Activated naive CD8-positive, alpha-beta T cell treated with anti-CD3 and anti-CD28 coated beads for 36 hours (primary cell): ENCODE data around the gene AHCY. TPM values are rescaled to one million over a fixed set of nuclear protein-coding genes. Genes with fewer than 3 reads are reported as not detected.
"Not testable (repeated sequence)": the region's sequence is repeated elsewhere in the genome, so short reads cannot be mapped to it uniquely, and the experiment has no call there.

Experiments used
- DNase-seq: peaks from one replicate; pipeline ENCODE4 v3.0.0; 2021
- H3K27ac Mint-ChIP-seq: one replicate; pipeline ENCODE4 v1.8.0; 2022; ENCODE audit warnings: mild to moderate bottlenecking, moderate library complexity, mixed read lengths
- H3K27me3 Mint-ChIP-seq: one replicate; pipeline ENCODE4 v1.8.0; 2022; ENCODE audit warnings: mild to moderate bottlenecking, mixed read lengths
- H3K36me3 Mint-ChIP-seq: one replicate; pipeline ENCODE4 v1.8.0; 2021; ENCODE audit warnings: mild to moderate bottlenecking, mixed read lengths
- H3K4me1 Mint-ChIP-seq: one replicate; pipeline ENCODE4 v1.8.0; 2021; ENCODE audit warnings: mixed read lengths
- H3K4me3 Mint-ChIP-seq: one replicate; pipeline ENCODE4 v1.8.0; 2022; ENCODE audit warnings: mild to moderate bottlenecking, moderate library complexity, mixed read lengths
- H3K9me3 Mint-ChIP-seq: one replicate; pipeline ENCODE4 v1.8.0; 2022; ENCODE audit warnings: mixed read lengths
- total RNA-seq, 2 experiments: library from RNA; stranded (reverse); gene quantifications; one replicate each; pipeline ENCODE4 v1.2.3, GENCODE V29; 2021

Gene AHCY
- total RNA-seq, 2 experiments from 2014 or later, result 245 to 254 TPM

DNA sequence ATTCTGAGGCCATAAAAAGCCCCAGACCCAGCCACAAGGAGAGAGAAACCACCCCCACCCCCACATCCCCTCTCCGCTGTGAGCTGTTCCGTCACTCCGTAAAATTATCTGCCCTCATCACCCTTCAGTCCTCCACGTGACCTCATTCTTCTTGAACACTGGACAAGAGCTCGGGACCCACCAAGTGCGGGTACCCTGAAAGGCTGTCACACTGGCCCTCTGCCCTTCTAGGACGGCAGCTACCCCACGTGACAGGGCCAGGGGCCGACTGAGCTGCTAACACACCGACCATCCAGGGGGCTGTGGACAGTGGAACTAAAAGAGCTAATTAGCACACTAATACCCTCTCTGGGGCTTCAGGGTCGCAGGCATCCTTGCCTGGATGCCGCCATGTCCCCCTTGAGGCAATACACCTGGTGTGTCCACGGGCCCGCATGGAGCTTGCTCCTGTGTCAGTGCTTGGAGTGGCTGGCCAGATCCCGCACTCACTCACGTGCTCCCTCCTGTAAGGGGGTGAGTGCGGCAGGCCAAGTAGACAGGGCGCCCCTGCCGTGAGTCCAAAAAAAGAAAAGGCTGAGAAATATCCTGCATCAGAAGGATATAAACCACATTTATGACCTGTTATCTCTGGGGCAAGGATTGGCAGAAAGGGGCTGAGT, 29.2 kb upstream of the AHCY start:
- no peaks in the 10 kb centered on the region for H3K27me3 Mint-ChIP-seq
- H3K4me3 Mint-ChIP-seq, result no peak overlapping the region
- no peaks in the 10 kb centered on the region for H3K9me3 Mint-ChIP-seq
- no peak overlapping the region for H3K27ac Mint-ChIP-seq
- H3K4me1 Mint-ChIP-seq, result peaks cover 6% of the 10 kb centered on the region
- H3K36me3 Mint-ChIP-seq, result no peaks in the 10 kb centered on the region
- DNase-seq, result no peak

DNA sequence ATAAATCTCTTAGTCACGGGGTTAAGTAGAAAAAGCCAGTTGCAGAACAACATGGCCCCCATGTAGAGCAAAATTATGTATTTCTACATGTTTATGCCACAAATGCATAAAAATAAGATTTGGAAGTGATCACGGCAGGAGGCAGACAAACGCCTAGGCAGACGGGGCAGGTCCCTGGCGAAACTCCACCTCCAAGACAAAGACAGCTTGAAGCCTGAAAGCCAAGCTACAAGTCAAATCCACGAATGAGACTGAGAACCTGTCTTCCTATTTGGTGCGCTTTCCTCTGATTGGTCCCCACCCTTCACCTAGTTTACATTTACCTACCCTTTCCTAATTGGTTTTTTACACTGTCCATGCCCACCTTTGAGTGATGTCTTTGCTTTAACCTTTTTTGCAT, 28.7 kb upstream of the AHCY start:
- H3K9me3 Mint-ChIP-seq, result no peaks in the 10 kb centered on the region
- peaks cover 6% of the 10 kb centered on the region for H3K4me1 Mint-ChIP-seq
- no peak overlapping the region for H3K27ac Mint-ChIP-seq
- no peak for DNase-seq
- H3K36me3 Mint-ChIP-seq, result no peaks in the 10 kb centered on the region
- no peak overlapping the region for H3K4me3 Mint-ChIP-seq
- no peaks in the 10 kb centered on the region for H3K27me3 Mint-ChIP-seq

DNA sequence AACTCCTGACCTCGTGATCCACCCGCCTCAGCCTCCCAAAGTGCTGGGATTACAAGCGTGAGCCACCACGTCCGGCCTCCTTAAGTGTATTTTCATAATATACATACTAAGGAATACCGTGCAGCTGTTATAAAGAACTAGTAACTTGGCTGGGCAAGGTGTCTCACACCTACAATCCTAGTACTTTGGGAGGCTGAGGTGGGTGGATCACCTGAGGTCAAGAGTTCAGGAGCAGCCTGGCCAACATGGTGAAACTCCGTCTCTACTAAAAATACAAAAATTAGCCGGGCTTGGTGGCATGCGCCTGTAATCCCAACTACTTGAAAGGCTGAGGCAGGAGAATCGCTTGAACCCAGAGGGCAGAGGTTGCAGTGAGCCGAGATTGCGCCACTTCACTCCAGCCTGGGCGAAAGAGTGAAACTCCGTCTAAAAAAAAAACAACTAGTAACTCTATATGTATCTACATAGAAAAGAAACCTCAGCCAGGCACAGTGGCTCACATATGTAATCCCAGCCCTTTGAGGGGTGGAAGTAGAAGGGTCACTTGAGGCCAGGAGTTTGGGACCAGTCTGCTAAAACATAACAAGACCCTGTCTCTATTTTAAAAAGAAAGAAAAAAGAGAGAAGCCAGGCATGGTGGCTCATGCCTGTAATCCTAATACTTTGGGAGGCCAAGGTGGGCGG, 27.8 kb upstream of the AHCY start:
- H3K4me1 Mint-ChIP-seq, H3K27me3 Mint-ChIP-seq, H3K36me3 Mint-ChIP-seq, H3K27ac Mint-ChIP-seq, H3K4me3 Mint-ChIP-seq, H3K9me3 Mint-ChIP-seq, DNase-seq: not testable (repeated sequence)

DNA sequence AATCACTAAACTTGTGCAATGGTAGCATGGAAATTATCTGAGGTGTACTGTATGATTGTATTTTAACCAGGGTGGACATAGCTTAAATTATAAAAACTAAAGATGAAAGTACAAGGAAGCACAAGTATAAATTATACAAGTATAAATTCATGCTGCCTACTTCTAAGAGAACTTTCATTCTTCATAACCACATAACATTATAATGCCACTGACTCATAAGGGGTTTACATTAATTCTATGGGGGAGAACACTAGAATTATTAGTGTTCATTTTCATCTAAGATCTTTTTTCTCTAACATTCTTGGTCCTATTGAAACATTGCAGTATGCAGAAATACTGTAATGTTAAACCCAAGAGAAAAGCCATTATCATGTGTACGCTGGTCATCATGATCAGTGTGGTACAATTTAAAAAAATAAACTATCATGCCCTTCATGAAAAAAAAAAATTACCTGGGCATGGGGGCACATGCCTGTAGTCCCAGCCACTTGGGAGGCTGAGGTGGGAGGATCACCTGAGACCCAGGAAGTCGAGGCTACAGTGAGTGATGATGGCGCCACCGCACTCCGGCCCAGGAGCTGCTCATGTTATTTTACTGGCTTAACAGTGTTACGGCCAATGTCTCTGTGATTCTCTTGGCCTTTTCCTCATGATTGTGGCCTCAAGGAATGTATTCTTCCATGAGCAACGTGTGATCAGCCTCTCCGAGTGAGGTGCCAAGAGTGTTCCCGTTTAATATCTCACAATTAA, 25.9 kb upstream of the AHCY start:
- no peak overlapping the region for H3K4me3 Mint-ChIP-seq
- H3K36me3 Mint-ChIP-seq, result no peaks in the 10 kb centered on the region
- no peak overlapping the region for H3K27ac Mint-ChIP-seq
- no peak for DNase-seq
- no peaks in the 10 kb centered on the region for H3K9me3 Mint-ChIP-seq
- H3K4me1 Mint-ChIP-seq, result no peaks in the 10 kb centered on the region
- peaks cover 8% of the 10 kb centered on the region for H3K27me3 Mint-ChIP-seq

DNA sequence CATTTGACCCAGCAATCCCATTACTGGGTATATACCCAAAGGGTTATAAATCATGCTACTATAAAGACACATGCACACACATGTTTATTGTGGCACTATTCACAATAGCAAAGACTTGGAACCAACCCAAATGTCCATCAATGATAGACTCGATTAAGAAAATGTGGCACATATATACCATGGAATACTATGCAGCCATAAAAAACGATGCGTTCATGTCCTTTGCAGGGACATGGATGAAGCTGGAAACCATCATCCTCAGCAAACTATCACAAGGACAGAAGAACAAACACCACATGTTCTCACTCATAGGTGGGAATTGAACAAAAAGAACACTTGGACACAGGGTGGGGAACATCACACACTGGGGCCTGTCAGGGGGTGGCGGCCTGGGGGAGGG, 25.1 kb upstream of the AHCY start:
- H3K27ac Mint-ChIP-seq, H3K36me3 Mint-ChIP-seq, H3K27me3 Mint-ChIP-seq, H3K4me1 Mint-ChIP-seq, H3K4me3 Mint-ChIP-seq, DNase-seq, H3K9me3 Mint-ChIP-seq: not testable (repeated sequence)

DNA sequence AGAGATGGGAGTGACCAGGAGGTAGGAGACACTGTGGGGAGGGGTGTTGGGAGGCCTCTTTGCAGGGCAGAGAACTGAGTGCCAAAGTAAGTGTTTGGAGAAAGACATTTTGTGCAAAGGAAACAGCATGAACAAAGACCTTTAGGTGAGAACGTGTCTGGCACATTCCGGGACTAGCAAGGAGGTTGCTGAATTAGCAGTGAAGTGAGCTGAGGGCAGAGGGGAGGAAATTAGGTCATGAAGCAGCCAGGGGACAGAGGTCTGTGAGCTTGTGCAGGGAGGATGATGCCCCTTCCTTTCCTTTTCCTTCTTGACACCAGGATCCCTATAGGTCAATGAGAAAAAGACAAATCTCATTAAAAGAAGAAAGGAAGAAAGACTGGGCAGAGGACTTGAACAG, 21.4 kb upstream of the AHCY start:
- Mint-ChIP-seq H3K4me1 (no peaks in the 10 kb centered on the region), H3K4me3 (no peak overlapping the region), H3K9me3 (no peaks in the 10 kb centered on the region), H3K36me3 (no peaks in the 10 kb centered on the region), H3K27me3 (peaks cover 8% of the 10 kb centered on the region), H3K27ac (no peak overlapping the region)
- no peak for DNase-seq

DNA sequence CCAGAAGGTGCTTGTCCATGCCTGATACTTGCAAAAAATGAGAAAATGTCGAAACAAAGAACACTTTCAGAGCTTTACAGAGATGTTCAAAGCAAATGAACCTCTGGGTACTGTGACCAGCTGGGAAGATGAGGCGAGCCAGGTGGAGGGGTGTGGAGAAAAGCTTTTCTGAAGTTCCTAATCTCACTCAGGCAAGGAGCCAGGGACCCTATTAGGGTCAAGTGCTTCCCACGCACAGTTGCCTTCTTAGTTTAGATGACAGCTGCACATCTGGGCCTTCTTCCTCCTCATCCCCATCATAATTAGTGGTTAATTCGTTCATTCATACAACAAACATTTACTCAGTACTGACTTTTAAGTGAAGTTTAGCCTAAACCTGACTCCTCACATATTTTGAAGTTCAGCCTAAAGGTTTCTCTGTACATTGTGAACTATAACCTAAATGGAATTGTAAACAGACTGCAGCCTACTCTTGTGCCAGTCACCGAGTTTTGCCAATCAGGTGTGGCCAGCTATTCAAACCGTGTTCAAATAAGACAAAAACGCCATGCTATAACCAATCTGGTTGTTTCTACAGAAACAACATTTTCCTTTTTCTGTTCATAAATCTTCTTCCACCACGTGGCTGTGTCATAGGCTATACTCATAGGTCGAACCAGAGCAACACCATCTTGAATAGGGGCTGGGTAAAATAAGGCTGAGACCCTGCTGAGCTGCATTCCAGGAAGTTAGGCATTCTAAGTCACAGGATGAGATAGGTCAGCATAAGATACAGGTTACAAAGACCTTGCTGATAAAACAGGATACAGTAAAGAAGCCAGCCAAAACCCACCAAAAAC, 19.3 kb upstream of the AHCY start:
- Mint-ChIP-seq H3K27ac (no peak overlapping the region), H3K4me1 (no peaks in the 10 kb centered on the region), H3K27me3 (peaks cover 8% of the 10 kb centered on the region), H3K36me3 (no peaks in the 10 kb centered on the region), H3K9me3 (no peaks in the 10 kb centered on the region), H3K4me3 (no peak overlapping the region)
- DNase-seq, result no peak

DNA sequence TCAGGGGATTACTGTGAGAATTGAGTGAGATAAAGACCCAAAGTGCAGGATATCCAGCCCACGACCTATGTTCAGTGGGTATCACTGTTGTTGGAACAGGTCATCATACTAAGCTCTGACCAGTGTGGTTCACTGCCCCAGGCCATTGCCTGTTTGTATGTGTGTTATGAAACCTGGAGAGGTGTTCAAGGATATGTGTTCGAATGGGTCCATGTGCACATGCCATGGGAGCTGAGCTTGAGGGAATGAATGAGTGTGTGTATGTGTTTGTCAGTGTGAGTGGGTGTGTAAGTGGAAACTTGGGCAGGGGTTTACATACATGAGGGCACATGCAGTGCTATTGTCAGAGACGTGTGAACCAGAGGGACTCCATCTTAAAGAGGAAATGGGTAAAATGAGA, 17.7 kb upstream of the AHCY start:
- H3K4me3 Mint-ChIP-seq, result no peak overlapping the region
- no peaks in the 10 kb centered on the region for H3K9me3 Mint-ChIP-seq
- H3K36me3 Mint-ChIP-seq, result no peaks in the 10 kb centered on the region
- H3K27ac Mint-ChIP-seq, result no peak overlapping the region
- H3K4me1 Mint-ChIP-seq, result no peaks in the 10 kb centered on the region
- peaks cover 8% of the 10 kb centered on the region for H3K27me3 Mint-ChIP-seq
- DNase-seq, result no peak

DNA sequence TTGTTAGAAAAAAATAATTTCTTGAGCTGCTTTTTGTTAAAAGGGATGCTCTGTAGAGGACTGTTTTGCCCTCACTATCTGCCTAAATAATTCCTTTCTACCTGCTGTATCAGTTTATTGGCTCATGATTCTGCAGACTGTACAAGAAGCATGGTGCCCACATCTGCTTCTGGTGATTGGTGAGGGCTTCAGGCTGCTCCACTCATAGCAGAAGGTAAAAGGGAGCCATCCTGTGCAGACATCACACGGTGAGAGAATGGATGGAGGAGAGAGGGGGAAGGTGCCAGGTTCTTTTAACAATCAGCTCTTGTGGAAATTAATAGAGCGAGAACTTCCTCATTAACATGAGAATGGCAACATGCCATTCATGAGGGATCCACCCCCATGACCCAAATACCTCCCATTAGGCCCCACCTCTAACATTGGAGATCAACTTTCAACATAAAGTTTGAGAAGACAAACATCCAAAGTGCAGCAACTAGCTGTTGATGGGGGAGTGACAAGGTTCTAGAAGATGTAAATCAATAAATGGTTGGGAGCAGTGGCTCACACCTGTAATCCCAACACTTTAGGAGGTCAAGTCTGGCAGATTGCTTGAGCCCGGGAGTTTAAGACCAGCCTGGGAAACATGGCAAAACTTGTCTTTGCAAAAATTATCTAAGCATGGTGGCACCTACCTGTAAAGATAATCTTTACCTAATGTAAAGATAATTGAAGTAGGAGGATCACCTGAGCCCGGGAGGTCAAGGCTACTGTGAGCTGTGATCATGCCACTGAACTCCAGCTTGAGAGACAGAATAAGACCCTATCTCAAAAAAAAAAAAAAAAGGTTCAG, 15.7 kb upstream of the AHCY start:
- H3K4me1 Mint-ChIP-seq, result peaks cover 5% of the 10 kb centered on the region
- no peak overlapping the region for H3K27ac Mint-ChIP-seq
- no peaks in the 10 kb centered on the region for H3K27me3 Mint-ChIP-seq
- H3K4me3 Mint-ChIP-seq, result no peak overlapping the region
- H3K36me3 Mint-ChIP-seq, result no peaks in the 10 kb centered on the region
- DNase-seq, result no peak
- no peaks in the 10 kb centered on the region for H3K9me3 Mint-ChIP-seq

DNA sequence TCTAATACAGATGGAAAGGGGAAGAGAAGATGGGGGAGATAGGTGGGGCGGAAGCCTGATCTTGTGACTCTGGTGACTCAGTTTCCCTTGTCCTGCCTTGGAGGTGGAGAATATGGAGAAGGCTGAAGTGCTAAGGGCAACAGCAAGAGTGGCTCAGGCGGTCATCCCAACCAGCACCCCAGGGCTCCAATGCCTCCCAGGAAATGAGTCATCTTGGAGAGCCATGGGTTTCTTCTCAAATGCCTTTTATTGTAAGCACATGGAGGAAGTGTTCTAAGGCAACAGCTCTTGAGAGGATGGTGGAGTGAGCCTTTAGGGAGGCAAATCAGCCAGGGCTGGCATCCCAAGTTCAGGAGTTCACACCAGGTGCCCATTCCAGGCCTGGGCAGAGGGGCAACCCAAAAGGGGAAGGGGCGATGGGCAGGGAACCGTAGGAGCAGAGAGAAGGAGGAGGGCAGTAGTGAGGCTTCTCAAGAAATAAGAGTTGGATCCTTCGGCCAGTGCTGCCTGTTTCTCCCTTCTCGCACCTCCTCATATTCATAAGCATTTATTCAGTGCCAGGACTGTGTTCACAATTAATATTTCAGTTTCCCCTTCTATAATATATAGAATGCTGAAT, 13.2 kb upstream of the AHCY start:
- Mint-ChIP-seq H3K4me3 (no peak overlapping the region), H3K27me3 (peaks cover 17% of the 10 kb centered on the region), H3K9me3 (no peaks in the 10 kb centered on the region), H3K4me1 (peaks cover 9% of the 10 kb centered on the region), H3K36me3 (no peaks in the 10 kb centered on the region), H3K27ac (no peak overlapping the region)
- DNase-seq, result no peak

DNA sequence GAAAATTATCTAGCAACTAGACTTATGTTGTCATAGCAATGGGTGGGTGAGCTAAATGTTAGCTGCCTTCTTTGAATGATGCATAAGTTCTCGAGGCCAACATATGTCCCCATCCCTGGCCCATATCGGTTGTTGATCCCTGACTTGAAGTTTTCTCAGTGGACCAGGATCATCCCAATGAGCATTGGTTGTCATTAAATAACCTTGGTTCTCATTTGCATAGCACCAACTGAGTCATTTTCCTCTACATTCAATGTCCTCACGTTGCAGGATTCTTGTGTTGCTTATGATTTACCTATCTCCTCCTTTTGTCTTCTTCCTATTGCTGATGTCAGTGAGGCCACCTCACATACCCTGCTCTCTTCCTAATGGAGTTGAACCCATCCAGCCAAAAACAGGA, 12.1 kb upstream of the AHCY start:
- Mint-ChIP-seq H3K36me3 (no peaks in the 10 kb centered on the region), H3K4me3 (no peak overlapping the region), H3K9me3 (no peaks in the 10 kb centered on the region), H3K4me1 (peaks cover 9% of the 10 kb centered on the region), H3K27me3 (peaks cover 26% of the 10 kb centered on the region), H3K27ac (no peak overlapping the region)
- DNase-seq, result no peak

DNA sequence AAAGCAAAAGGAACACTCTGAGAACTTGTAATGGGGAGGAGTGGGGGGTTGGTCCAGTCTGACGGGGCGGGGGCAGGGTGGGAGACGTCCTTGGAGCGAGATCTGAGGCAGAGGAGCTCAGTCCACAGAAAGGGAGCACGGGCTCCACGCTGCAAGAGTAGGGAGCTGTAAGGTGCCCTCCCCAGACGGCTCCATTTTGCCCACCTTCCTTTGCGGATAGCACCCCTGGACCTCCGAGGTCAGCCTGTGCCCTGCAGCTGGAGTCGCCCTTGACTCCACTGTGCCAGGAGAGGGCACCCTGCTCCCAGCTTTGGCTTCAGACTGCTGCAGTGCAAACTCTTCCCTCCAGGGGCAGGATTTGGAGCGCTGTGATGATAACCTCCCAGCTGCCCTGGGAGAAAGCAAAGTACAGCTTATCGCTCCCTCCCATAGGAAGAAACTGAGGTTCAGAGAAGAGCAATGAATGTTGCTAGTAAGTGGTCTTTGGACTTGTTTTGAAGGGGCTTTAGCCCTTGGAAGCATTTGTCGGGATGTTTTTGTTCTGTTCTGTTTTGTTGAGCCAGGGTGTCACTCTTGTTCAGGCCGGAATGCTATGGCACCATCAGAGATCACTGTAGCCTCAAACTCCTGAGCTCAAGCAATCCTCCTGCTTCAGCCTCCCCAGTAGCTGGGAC, 9.5 kb upstream of the AHCY start:
- no peak overlapping the region for H3K4me3 Mint-ChIP-seq
- no peak overlapping the region for H3K27ac Mint-ChIP-seq
- H3K4me1 Mint-ChIP-seq, result peaks cover 9% of the 10 kb centered on the region
- H3K9me3 Mint-ChIP-seq, result no peaks in the 10 kb centered on the region
- no peaks in the 10 kb centered on the region for H3K36me3 Mint-ChIP-seq
- peaks cover 26% of the 10 kb centered on the region for H3K27me3 Mint-ChIP-seq
- DNase-seq, result peak; percentile 84

DNA sequence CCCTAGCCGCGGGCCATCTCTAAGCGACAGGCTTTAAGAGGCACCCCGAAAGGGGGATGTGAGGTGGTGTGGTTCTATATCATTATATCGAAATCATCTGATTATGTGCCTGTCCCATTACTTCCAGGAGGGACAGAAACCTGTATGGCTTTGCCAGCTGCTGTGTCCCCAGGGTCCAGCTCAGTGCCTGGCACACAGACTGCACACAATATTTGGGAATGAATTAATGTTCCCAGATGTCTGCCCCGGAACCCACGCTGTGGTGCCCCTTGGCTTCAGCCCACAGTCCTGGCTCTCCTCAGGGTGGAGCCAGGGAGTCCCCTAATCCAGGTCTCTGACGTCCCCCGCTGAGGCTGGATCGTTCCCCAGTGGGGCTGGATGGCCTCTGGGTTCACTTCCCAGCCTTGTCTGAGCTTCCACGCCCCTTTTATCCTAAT, 8.9 kb upstream of the AHCY start:
- H3K27me3 Mint-ChIP-seq, result peaks cover 26% of the 10 kb centered on the region
- DNase-seq, result no peak
- peaks cover 9% of the 10 kb centered on the region for H3K4me1 Mint-ChIP-seq

More for the DNA sequence above, 8.9 kb upstream of the AHCY start:
- no peaks in the 10 kb centered on the region for H3K36me3 Mint-ChIP-seq
- H3K9me3 Mint-ChIP-seq, result no peaks in the 10 kb centered on the region
- no peak overlapping the region for H3K4me3 Mint-ChIP-seq
- no peak overlapping the region for H3K27ac Mint-ChIP-seq
